Left kidney (tissue), 2 donors: ENCODE results near the gene CANX. TPM values are rescaled to one million over a fixed set of nuclear protein-coding genes. Genes with fewer than 3 reads are reported as not detected.

Source experiments
- DNase-seq: peaks from one replicate; pipeline ENCODE4 v3.0.0-alpha.2; 2013
- polyA plus RNA-seq: library from polyadenylated mRNA; unstranded; fragments of 120-200 nt; gene quantifications from one replicate; pipeline ENCODE4 v1.2.1, GENCODE V29; 2013; ENCODE audit not compliant: insufficient read length

Gene CANX
- polyA plus RNA-seq, 1 donor, result 563 TPM

DNA sequence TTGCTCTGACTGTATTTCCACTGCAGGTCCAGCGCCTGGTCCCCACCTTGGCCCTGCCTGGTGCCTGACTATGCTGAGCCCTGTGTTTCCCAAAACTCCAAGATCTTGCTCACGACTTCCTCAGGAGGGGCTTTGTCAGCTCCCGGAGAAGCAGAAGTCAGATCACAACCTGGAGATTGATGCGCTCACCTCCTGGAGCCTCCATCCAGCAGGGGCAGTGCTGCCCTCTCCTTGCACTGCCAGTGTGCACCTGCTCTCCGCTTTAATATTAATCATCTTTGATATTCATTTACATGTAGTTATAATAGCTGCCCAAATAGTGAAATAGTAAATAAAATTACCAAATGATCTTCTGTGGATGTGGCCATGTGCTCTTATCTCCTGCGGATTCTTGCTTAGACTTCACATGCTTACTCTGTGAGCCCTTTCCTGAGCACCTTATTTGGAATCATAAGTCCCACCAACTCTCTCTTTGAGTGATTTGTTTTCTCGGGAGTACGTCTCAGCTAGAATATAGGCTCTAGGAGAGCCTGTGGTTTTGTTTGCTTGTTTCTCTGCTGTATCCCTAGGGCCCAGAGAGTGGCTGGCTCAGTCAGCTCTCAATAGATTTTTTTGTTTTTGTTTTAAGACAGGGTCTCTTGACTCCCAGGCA, 51.2 kb downstream of the CANX start:
- no peak for DNase-seq

DNA sequence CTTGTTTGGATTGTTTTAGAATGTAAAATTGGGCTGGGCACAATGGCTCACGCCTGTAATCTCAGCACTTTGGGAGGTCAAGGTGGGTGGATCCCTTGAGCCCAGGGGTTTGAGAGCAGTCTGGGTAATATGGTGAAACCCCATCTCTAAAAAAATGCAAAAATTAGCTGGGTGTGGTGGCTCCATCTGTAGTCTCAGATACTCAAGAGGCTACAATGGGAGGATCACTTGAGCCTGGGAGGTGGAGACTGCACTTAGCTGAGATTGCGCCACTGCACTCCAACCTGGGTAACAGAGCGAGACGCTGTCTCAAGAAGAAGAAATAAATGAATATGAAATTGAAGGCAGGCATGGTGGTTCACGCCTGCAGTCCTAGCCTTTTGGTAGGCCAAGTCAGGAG, 55.2 kb downstream of the CANX start:
- DNase-seq, result no peak

DNA sequence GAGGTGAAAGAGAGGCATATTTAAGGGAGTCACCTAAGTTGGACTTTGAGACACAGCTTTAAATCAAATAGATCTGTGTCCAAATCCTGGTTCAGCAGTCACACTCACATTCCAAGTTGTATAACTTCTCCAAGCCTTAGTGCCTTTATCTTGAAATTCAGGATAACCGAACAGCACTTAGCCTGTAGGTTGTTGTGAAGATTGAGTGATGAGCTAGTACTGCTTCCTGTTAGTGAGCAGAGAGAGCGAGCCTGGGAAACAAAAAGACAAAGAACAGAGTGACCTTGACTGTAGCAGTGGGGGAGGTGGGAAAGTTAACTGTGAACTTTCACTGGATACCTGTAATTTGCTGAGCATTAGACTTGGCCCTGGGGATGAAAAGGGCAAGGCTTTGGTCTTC, 56.3 kb downstream of the CANX start:
- DNase-seq, result no peak

DNA sequence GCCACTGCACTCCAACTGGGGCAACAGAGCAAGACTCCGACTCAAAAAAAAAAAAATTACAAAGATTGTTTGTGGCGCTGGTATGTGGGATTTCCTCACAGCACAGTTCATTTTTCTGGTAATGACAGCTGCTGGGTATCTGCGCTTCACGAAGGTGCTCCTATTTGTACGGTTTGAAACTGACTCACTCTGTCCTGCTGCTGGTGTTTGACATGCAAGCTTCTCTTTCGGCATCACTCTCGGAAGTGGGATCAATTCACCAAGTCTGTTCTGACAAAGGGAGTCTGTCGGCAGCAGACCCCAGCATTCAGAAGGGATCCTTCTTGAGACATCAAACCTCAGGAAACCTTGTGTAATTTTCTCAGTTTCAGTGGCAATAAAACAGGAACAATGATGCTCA, 60.2 kb downstream of the CANX start:
- no peak for DNase-seq

DNA sequence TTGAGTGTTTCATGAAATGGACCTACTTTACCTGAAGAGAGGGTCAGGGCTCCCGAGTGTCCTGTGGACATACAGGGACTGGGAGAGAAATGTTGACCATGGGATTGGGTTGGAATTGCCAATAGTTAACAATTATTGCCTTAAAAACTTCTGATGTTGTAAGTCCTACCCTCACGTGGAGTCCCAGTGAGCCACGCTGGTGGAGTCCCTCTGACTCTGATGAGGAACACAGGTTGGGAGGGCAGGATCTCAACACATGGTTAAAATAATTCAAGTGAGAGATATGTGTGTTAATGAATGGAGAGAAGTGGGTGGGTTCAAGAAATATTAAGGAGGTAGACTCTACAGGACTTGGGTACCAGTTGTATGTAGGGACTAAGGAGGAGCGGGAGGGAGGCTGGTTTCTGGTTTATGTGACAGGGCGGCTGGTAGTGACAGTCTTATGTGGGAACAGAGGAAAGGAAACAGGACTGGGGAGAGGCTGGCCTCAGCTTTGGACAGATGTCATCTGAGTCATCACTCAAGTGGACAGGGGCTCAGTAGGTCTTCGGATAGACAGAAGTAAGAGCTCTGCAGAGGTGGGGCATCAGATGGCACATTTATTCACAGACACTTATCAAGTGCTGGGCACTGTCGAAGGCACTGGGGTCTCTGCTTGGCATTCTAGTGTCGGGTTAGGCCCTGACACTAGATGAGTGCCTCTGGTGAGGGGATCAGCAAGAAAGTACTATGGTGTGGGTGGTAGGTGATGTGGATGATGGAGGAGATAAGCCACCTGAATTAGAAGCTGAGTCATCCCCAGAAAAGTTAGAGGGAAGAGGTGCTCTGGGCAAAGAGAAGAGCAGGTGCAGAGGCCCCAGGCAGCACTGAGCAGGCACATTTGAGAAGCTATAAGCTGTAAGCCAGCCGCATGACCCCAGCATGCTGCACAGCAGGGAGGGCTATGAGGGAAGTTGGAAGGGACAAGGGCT, 61.1 kb downstream of the CANX start:
- DNase-seq, result no peak

DNA sequence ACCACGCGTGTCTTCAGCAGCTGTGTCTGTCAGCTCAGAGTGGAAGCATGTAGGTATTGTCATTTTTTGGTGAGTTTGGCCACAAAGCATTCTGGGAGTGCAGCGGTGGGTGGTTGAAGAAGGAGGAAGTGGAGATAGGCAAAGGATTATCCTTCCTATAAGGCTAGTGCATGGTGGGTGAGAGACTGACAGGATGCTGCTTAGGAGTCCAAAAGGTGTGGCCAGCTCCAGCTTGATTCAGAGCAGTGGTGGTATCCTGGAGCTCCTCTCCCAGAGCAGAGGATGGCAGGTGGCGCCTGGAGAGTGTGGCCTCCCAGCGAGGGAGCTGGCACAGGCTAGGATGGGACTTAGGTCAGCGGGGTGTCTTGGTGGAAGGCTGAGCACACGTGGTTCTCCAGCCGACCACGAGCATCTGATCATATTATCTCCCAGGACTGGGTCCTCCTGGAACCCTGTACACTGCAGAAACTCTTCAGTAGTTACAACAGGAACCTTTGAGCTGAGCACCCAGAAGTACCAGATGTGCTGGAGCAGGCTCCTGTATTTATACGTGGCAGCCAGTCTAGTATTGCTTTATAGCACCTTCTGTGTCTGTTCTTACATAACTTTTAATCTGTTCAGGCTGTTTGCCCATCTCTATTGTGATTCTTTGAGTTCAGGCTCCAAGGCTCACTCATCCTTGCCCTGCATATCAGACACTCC, 63.5 kb downstream of the CANX start:
- no peak for DNase-seq

DNA sequence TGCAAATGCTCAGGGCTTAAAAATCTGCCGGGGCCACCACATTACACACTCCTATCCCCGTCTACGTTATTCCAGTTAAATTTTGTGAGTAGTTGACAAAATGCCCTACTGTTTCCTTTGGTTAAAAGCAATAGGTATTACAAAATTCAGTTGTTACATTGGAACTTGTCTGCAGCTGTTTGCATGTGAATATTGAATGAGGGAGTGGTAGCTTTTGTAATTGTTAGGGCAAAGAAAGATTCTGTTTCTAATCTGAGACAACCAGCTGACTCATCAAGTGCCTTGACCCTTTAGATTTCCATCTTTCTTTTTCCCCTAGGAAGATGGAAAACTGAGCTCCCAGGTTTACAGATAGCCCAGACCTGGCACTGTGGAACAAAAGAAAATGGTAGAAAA, 64.0 kb downstream of the CANX start:
- no peak for DNase-seq

DNA sequence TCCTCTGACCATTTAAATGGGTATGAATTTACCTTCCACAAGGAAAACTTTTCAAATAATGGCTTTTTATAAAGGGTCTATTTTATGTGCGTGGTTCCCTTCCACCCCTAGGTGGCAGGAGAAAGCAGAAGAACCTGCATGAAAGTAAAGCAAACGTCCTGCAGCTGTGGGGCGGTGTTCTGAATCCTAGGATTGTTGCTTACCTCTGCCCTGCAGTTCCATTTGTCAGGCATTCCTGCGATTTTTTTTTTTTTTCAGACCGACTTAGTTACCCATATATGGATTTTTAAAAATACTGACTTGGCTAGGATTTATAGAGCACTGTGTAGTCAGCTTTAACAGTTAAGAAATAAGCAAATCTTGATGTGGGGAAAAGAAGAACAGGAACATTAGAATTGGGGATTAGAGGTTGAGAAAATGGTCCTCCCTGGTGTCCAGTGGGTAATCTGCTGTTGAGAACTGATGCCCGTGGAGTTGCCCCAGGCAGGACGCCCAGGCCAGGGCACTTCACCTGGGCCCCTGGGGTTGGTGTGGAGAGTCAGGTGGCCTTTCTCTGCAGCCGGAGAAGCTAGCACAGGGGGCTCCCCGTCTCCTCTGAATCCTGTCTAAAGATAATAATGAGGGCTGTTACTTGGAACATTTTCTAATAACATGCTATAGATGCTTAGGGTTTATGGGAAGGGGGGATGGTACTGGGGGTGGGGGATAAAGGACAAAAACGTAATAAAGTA, 64.6 kb downstream of the CANX start:
- peak; percentile 78 for DNase-seq

DNA sequence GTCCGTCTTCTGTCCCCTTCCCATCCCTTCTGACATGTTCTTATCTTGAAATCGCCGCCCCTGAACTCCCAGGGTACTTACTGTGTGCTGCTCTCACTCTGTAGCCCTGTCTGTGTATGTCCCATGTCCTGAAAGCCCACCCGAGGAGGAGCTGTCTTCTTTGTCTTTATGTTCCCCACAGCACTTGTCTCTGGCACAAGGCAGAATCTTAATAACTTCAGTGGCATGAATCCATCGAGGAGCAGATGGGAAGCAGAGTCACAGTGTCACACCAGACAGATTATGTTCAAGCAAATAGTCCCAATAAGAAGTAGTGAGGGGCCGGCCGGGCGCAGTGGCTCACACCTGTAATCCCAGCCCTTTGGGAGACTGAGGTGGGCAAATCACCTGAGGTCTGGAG, 65.3 kb downstream of the CANX start:
- DNase-seq, result no peak

DNA sequence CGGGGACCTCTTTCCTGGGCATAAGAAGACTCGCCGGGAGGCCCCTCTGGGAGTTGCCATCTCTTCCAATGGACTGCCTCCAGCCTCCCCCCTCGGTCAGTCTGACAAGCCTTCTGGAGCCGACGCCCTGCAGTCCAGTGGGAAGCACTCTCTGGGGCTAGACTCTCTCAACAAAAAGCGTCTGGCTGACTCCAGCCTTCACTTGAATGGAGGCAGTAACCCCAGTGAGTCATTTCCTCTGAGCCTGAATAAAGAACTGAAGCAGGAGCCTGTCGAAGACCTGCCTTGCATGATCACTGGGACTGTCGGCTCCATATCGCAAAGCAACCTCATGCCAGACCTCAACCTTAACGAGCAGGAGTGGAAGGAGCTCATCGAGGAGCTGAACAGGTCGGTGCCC, 66.6 kb downstream of the CANX start:
- no peak for DNase-seq

DNA sequence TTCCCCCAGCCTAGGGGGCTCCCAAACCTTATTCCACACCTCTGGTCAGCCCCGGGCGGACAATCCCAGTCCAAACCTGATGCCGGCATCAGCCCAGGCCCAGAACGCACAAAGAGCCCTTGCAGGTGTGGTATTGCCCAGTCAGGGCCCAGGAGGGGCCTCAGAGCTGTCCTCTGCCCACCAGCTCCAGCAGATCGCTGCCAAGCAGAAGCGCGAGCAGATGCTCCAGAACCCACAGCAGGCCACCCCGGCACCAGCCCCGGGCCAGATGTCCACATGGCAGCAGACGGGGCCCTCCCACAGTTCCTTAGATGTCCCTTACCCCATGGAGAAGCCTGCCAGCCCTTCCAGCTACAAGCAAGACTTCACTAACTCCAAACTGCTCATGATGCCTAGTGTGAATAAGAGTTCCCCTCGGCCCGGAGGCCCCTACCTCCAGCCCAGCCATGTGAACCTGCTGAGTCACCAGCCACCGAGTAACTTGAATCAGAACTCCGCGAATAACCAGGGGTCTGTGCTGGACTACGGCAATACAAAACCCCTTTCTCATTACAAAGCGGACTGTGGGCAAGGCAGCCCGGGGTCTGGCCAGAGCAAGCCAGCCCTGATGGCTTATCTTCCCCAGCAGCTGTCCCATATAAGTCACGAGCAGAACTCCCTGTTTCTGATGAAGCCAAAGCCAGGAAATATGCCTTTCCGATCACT, 67.4 kb downstream of the CANX start:
- no peak for DNase-seq

DNA sequence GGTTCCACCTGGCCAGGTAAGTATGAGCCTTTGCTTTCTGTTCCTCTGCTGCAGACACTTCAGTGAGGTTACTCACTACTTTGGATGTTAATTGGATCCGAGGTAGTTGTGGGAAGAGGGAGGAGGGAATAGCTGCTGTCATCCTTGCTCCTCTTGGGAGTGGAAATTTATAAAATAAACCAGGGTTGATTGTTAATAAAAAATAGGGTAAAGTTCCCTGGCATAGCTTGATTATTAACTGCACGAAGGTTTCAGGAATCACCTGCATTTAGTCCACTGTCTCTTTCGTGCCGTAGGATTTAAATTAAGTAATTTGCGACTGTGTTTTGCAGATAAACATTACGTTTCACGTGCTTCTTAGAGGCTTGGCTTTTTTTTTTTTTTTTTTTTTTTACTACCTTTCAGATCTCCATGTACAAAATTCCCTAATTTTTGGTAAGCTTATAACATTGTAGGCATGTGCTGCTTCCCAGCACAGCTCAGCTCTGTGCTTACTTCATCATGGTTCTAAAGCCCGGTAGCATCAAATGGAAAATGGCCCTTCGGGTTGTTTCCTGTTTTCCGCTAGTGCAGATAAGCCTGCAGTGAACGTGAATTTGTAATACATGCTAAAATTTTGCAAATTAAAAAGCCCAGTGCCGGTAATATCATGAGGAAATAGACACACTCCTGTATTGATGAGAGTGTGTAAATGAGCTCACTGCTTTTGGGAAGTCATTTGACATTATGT, 68.1 kb downstream of the CANX start:
- DNase-seq, result no peak

DNA sequence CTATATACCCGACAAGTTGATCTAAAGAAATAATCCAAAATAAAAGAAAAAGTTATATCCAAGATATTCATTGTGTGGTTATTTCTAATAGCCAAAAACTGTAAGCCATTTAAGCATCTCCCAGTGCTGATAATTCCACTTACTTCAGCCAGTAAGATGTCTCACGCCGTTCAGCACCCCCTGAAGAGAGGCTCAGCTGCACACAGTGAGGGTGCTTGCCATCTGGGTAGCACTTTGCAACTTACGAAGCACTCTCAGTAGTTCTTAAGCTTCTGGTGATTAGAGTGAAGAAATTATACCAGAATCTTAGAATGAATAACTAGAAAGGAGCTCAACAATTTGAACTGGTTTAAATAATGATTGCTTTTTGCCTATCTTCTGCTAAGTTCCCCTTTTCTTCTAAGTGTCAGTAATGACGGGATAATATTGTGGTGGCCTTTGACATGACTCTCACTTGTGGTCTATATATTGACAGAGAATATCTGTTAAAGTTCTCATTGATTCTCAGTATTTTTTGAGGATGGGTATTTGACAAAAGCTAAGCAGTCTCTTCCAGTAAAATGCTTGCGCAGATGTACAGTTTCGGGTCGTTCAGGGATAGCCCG, 68.8 kb downstream of the CANX start:
- DNase-seq, result no peak

DNA sequence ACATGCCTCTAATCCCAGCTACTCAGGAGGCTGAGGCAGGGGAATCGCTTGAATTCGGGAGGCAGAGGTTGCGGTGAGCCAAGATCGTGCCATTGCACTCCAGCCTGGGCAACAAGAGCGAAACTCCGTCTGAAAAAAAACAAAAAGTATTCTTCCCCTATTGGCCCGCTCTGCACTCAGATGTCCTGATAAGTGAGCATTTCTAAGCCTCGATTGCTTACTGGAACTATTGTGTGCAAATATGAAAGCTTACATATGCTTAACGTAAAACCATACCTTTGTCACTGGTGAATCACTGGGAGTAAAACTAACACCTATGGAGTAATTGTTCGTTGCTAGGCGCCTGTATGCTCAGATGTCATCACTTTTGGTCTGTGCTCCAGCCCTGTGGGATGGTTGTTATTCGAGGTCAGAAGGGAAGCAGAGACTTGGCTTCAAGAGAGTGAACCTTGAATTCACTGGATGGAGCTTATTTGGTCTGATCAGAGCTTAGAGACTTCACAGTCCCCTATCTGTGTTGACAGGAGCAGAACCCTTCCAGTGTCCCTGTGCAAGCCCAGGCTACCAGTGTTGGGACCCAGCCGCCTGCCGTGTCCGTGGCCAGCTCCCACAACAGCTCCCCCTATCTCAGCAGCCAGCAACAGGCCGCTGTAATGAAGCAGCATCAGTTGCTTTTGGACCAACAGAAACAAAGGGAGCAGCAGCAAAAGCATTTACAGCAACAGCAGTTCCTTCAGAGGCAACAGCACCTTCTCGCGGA, 69.7 kb downstream of the CANX start:
- DNase-seq, result no peak

DNA sequence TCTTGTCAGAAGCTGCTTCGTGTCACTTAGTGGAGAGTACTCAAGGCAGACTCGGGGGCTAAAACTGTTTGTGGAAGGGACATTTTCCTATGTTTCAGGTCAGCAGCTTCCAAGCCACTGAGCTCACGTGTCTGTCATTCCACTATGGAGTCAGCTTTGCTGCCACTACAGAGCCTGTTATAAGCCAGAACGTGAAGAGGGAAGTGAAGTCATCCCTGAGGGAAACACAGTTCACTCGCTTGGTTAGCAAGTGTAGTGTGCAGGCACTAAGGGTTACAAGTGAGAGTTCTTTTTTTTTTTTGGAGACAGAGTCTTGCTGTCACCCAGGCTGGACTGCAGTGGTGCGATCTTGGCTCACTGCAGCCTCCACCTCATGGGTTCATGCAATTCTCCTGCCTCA, 70.5 kb downstream of the CANX start:
- DNase-seq, result no peak

DNA sequence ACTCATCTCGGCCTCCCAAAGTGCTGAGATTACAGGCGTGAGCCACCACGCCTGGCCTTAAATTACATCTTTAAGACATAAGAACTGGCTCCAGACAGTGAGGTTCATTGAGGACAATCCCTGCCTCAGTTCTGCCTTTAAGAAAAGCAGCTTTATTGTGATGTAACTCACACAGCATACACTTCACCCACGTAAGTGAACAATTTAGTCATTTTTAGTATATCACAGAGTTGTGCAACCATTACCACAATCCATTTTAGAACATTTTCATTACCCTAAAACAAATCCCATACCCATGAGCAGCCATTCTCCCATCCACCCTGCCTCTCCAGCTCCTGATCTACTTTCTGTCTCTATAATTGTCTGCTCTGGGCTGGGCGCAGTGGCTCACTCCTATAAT, 71.0 kb downstream of the CANX start:
- no peak for DNase-seq

DNA sequence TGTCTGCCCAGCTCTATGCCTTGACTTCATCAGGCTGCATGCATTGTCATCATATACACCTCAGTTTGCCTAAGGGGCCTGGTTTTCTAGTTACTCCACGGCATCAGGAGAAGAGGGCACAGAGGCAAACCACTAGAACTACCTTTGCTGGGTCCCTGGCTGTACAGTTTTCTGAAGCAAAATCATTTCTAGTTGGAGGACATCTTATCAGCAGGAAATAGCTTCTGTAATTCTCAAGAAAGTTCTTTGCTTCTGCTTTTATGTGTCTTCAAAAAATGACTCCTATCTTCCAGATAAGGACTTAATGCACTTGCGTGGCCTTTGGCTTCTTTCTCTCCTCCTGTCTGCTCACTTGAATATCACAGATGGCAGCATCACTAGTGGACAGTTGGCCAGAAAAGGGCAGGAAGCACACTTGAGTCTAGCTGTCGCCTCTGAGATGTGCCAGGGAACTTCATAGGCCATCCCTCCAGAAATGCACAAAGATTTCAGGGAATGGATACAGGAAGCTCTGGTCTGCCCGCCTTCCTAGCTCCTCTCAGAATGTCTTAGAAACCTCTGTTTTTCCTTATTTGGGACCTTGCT, 72.6 kb downstream of the CANX start:
- DNase-seq, result no peak

DNA sequence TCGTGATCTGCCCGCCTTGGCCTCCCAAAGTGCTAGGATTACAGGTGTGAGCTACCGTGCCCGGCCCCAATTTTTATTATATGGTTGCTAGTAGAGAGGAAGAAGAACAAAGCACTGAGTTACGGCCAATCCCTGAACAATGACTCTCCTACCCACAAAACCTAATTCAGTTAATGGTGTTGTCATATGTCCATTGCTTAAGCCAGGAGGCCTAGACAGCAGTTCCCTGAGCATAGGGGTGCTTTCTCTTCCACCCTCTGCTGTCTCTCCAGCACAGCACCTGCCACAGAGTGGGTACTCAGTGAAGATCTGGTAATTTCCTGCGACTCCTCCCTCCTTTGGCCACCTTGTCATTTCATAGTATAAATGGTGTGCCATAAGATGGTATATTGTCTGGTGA, 73.6 kb downstream of the CANX start:
- no peak for DNase-seq

DNA sequence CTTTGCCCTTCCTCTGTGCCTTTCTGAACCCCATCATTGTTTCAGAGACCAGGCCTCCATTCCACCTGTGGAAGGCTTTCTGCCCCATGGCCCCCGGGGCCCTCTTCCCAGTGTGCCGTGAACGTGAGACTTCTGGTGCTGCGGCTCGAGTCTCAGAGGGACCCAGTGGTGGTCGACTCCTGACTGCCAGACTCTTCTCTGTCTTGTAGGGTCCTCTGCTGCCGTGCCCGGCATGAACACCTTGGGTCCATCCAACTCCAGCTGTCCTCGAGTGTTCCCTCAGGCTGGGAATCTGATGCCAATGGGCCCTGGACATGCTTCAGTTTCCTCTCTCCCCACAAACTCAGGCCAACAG, 74.9 kb downstream of the CANX start:
- no peak for DNase-seq
